ENCODE data around the gene SFSWAP.
"Not testable (repeated sequence)": the region's sequence is repeated elsewhere in the genome, so short reads cannot be mapped to it uniquely, and the experiment has no call there.

Gene SFSWAP

DNA sequence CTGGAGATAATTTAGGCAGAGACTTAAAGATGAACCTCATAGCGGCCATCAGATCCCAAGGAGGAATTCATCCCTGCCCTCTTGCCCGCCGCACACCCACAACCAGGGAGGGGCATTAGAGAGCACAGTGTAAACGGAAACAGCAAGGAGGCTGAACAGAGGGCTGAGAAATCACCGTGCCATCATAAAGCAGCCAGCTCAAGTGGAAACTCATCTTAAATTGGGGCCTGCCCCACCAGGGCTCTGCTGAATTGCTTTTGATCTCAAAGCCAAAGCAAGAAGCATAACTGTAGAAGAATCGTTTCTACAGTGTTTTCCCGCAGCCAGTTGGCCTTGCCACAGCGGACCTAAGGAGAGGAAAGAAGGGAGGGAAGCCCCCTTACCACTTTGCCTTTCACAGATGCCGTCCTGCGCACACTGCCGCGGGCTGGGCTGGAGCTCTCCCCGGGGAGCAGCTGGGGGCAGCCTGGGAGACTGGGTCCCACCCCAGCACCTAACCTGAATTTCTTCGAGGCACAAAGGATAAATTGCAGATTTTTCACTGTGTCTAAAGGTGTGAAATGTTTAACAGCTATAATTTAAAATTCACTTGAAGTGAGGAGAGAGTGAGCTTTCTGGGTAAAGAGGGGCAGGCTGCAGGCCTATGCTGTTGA lies 65.5 kb downstream of the SFSWAP start:
- H3K9me3 ChIP-seq (ENCODE audit: control insufficient read depth, insufficient read depth, low read length), result no peaks in the 10 kb centered on the region
- no peak overlapping the region for H3K27ac ChIP-seq (ENCODE audit: low read length)
- peaks cover 5% of the 10 kb centered on the region for H3K36me3 ChIP-seq (ENCODE audit: control insufficient read depth, insufficient read depth, low read length)
- no peaks in the 10 kb centered on the region for H3K27me3 ChIP-seq (ENCODE audit: control insufficient read depth, insufficient read depth, low read length)
- H3K4me1 ChIP-seq (ENCODE audit: control insufficient read depth, insufficient read depth, low read length), result peaks cover 2% of the 10 kb centered on the region; the same call in 1 of the 2 replicates
- DNase-seq (ENCODE audit: low read depth, low spot score), result no peak
- WGBS (ENCODE audit: insufficient coverage, insufficient read length), result no CpG with 5 or more reads among the region's 14 CpGs
- no peak overlapping the region for H3K4me3 ChIP-seq (ENCODE audit: low read length)

DNA sequence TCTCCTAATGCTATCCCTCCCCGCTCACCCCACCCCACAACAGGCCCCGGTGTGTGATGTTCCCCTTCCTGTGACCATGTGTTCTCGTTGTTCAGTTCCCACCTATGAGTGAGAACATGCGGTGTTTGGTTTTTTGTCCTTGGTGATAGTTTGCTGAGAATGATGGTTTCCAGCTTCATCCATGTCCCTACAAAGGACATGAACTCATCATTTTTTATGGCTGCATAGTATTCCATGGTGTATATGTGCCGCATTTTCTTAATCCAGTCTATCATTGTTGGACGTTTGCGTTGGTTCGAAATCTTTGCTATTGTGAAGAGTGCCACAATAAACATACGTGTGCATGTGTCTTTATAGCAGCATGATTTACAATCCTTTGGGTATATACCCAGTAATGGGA lies 66.4 kb downstream of the SFSWAP start:
- H3K4me3 ChIP-seq (ENCODE audit: low read length); H3K36me3 ChIP-seq (ENCODE audit: control insufficient read depth, insufficient read depth, low read length); H3K4me1 ChIP-seq (ENCODE audit: control insufficient read depth, insufficient read depth, low read length); H3K27ac ChIP-seq (ENCODE audit: low read length); H3K27me3 ChIP-seq (ENCODE audit: control insufficient read depth, insufficient read depth, low read length); DNase-seq (ENCODE audit: low read depth, low spot score); H3K9me3 ChIP-seq (ENCODE audit: control insufficient read depth, insufficient read depth, low read length): not testable (repeated sequence)
- no CpG with 5 or more reads among the region's 9 CpGs for WGBS (ENCODE audit: insufficient coverage, insufficient read length)

DNA sequence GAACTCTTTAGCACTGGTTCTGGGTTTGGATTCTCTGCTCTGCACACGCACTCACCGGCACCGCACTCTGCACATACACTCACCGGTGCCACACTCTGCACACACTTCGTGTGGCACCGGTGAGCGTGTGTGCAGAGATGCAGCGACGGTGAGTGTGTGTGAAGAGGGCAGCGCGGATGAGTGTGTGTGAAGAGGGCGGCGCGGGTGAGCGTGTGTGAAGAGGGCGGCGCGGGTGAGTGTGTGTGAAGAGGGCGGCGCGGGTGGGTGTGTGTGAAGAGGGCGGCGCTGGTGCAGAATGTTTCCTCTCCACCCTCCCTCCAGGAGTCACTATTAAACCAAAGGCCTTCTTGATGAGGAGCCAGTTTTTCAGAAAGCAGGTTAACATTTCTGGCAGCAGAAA lies 68.1 kb downstream of the SFSWAP start:
- Histone ChIP-seq H3K9me3 (ENCODE audit: control insufficient read depth, insufficient read depth, low read length) (no peaks in the 10 kb centered on the region), H3K27ac (ENCODE audit: low read length) (no peak overlapping the region), H3K4me1 (ENCODE audit: control insufficient read depth, insufficient read depth, low read length) (peaks cover 2% of the 10 kb centered on the region; the same call in 1 of the 2 replicates), H3K36me3 (ENCODE audit: control insufficient read depth, insufficient read depth, low read length) (peaks cover 5% of the 10 kb centered on the region), H3K4me3 (ENCODE audit: low read length) (no peak overlapping the region), H3K27me3 (ENCODE audit: control insufficient read depth, insufficient read depth, low read length) (no peaks in the 10 kb centered on the region)
- DNase-seq (ENCODE audit: low read depth, low spot score), result no peak
- WGBS (ENCODE audit: insufficient coverage, insufficient read length), result 100% methylated on average over 6 of the region's 23 CpGs

DNA sequence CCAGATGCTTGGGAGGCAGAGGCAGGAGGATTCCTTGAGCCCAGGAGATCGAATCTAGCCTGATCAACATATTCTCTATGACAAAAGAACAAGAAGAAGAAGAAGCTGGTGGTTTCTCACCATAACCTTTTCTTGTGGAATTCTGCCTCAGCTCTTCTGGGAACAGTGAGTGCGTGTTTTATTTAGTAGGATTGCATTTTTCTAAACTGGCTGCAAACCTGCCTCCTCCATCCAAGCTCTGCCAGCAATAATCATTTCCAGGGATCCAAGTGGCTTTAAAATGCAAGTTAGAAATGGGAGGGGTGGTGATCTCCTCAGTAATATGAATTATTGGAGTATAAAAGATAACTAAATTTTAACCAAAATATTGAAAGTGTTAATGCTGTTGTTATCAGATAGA lies 71.2 kb downstream of the SFSWAP start:
- DNase-seq (ENCODE audit: low read depth, low spot score), result no peak
- Histone ChIP-seq H3K36me3 (ENCODE audit: control insufficient read depth, insufficient read depth, low read length) (peaks cover 5% of the 10 kb centered on the region), H3K4me3 (ENCODE audit: low read length) (no peak overlapping the region), H3K9me3 (ENCODE audit: control insufficient read depth, insufficient read depth, low read length) (no peaks in the 10 kb centered on the region), H3K27ac (ENCODE audit: low read length) (no peak overlapping the region), H3K4me1 (ENCODE audit: control insufficient read depth, insufficient read depth, low read length) (peaks cover 4% of the 10 kb centered on the region), H3K27me3 (ENCODE audit: control insufficient read depth, insufficient read depth, low read length) (no peaks in the 10 kb centered on the region)
- WGBS (ENCODE audit: insufficient coverage, insufficient read length), result no CpG with 5 or more reads among the region's 2 CpGs

DNA sequence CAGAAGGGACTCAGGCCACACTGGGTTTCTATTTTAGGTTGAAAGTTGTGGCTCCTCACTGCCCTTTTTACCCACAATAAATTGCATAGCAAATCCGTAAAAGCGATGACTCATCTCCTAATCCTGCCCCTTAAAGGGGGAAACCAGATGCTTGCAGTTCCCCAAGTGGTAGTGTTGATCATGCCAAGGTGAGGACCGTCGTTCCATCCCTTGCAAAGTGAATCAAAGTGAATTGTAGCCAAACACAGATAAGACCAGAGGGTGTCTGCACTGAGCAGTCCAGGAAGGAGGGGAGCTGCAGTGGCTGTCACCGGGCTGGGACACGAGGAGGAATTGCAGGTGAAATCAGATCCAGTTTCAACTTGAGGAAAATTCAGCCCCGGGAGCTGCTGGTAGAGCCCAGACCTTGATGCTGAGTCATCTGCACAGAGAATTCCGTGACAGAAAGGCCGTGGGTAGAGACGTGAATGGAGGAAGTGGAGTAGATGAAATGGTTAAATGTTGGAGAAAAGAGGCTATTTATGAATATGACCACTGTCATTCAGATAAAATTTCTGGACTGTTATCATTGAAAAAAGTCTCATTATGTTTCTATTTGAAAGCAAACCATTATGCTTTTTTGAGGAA lies 73.1 kb downstream of the SFSWAP start:
- no peaks in the 10 kb centered on the region for H3K9me3 ChIP-seq (ENCODE audit: control insufficient read depth, insufficient read depth, low read length)
- no peak overlapping the region for H3K4me3 ChIP-seq (ENCODE audit: low read length)
- DNase-seq (ENCODE audit: low read depth, low spot score), result no peak
- peaks cover 5% of the 10 kb centered on the region for H3K36me3 ChIP-seq (ENCODE audit: control insufficient read depth, insufficient read depth, low read length)
- WGBS (ENCODE audit: insufficient coverage, insufficient read length), result 100% methylated on average over 2 of the region's 10 CpGs
- H3K27me3 ChIP-seq (ENCODE audit: control insufficient read depth, insufficient read depth, low read length), result no peaks in the 10 kb centered on the region
- no peak overlapping the region for H3K27ac ChIP-seq (ENCODE audit: low read length)
- peaks cover 4% of the 10 kb centered on the region for H3K4me1 ChIP-seq (ENCODE audit: control insufficient read depth, insufficient read depth, low read length)

DNA sequence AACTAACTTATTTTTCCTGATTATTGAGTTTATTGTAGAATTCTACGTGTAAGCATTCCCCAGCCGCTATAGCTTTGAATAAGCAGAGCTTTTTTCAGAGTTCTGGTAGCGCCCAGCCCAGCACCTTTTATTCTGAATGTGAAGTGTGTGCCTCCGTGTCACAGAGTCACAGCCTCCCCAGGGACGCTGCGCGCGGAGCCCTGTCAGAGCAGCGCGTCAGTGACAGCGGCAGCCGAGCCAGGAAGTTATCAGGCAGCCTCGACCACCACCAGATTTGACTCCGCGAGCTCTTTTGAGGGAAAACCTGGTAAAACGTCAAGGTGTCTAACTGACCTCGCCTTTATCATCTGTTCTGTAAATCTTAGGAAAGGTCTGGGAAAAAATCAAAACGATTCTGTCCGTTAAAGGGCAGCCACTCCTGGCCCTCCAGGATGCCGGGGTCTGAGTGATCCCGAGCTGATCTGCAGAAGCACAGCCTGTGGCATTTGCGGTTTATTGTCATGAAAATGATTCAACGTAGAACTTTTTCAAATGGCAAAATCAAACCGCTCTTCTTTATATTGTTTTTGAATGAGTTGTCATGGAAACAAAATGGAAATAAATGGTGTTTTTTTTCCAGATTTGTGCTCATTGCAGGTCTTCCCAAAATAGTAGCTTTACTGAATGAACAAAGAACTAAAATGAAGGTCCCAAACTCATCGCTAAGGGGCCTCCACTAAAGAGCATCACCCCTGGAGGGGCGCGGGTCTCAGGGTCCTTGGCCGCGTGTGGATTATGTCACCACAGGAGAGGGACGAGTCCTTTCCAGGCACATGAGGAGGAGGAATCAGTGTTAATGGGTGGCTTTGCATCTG lies 74.2 kb downstream of the SFSWAP start:
- Histone ChIP-seq H3K27me3 (ENCODE audit: control insufficient read depth, insufficient read depth, low read length) (no peaks in the 10 kb centered on the region), H3K4me1 (ENCODE audit: control insufficient read depth, insufficient read depth, low read length) (peaks cover 4% of the 10 kb centered on the region), H3K36me3 (ENCODE audit: control insufficient read depth, insufficient read depth, low read length) (peaks cover 4% of the 10 kb centered on the region), H3K27ac (ENCODE audit: low read length) (no peak overlapping the region), H3K4me3 (ENCODE audit: low read length) (no peak overlapping the region), H3K9me3 (ENCODE audit: control insufficient read depth, insufficient read depth, low read length) (no peaks in the 10 kb centered on the region)
- WGBS (ENCODE audit: insufficient coverage, insufficient read length), result no CpG with 5 or more reads among the region's 30 CpGs
- no peak for DNase-seq (ENCODE audit: low read depth, low spot score)

DNA sequence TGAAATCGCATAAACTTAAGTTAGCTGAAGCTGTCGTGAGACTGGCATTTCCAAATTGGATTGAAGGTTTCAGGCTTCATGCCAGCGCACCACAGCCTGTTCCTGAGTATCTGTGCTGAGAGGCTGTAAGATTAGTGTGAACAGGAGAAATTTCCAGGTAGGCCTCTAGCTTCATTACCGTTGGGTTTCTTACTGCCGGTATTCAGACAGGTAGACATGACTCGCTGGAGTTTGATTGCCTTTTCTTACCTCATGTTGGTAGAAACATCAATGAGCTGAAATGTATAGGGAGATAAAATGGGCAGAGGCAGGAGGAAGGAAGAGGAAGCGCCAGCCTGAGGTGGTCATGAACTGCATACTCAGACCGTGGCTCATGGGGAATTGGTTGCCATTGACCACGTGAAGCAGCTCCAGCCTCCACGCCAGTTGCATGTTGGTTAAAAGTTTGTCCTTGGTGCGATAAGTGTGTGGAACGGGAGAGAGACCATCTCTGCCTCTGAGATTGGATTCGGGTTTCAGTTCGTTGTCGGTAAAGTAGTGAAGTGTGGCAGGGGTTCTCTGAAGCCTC lies 75.0 kb downstream of the SFSWAP start:
- Histone ChIP-seq H3K9me3 (ENCODE audit: control insufficient read depth, insufficient read depth, low read length) (no peaks in the 10 kb centered on the region), H3K4me3 (ENCODE audit: low read length) (no peak overlapping the region), H3K27me3 (ENCODE audit: control insufficient read depth, insufficient read depth, low read length) (no peaks in the 10 kb centered on the region), H3K27ac (ENCODE audit: low read length) (no peak overlapping the region), H3K36me3 (ENCODE audit: control insufficient read depth, insufficient read depth, low read length) (peaks cover 4% of the 10 kb centered on the region; the same call in 1 of the 2 replicates), H3K4me1 (ENCODE audit: control insufficient read depth, insufficient read depth, low read length) (peaks cover 4% of the 10 kb centered on the region)
- no CpG with 5 or more reads among the region's 15 CpGs for WGBS (ENCODE audit: insufficient coverage, insufficient read length)
- no peak for DNase-seq (ENCODE audit: low read depth, low spot score)

DNA sequence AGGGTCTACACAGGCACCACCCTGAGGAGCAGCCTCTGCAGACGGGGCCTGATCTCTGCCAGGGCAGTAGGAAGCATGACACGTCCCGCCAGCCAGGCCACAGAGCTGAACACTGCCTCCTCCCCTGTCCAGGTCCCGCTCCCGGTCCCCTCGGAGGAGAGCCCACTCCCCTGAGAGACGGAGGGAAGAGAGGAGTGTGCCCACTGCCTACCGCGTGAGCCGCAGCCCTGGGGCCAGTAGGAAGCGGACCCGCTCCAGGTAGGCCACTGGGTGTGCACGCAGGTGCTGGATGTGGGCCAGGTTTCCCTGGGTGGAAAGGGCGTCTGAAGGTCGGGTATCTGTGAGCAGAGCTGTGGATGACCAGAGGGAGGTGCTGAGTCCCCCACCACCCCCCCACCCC lies 75.4 kb downstream of the SFSWAP start:
- Histone ChIP-seq H3K9me3 (ENCODE audit: control insufficient read depth, insufficient read depth, low read length) (no peaks in the 10 kb centered on the region), H3K27me3 (ENCODE audit: control insufficient read depth, insufficient read depth, low read length) (no peaks in the 10 kb centered on the region), H3K4me1 (ENCODE audit: control insufficient read depth, insufficient read depth, low read length) (peaks cover 4% of the 10 kb centered on the region), H3K4me3 (ENCODE audit: low read length) (no peak overlapping the region), H3K36me3 (ENCODE audit: control insufficient read depth, insufficient read depth, low read length) (peaks cover 4% of the 10 kb centered on the region; the same call in 1 of the 2 replicates), H3K27ac (ENCODE audit: low read length) (no peak overlapping the region)
- no CpG with 5 or more reads among the region's 15 CpGs for WGBS (ENCODE audit: insufficient coverage, insufficient read length)
- DNase-seq (ENCODE audit: low read depth, low spot score), result no peak

DNA sequence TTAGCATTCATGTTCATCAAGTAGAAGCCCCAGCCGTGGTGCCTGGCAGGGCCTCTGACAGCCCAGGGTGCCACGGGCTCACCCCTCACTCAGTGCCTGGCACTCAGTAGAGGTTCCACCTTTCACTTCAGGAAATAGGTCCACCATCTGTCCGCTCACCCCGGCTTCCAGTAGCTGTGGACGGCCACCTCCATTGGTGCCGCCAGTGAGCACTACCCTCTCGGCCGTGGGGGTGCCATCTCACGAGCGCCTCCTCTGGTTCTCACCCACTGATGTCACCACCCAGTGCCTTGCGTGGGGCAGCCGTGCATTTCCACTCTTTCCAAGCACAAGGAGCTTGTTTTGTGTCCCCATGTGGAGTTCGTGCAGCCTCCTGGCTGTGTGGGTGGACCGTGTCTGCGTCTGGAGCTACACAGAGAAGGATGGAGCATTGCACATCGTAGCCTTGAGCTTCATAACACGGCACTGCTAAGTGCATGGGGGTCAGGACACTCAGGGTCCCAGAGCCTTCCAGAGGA lies 76.3 kb downstream of the SFSWAP start:
- no peaks in the 10 kb centered on the region for H3K27me3 ChIP-seq (ENCODE audit: control insufficient read depth, insufficient read depth, low read length)
- H3K4me3 ChIP-seq (ENCODE audit: low read length), result no peak overlapping the region
- H3K36me3 ChIP-seq (ENCODE audit: control insufficient read depth, insufficient read depth, low read length), result peaks cover 7% of the 10 kb centered on the region; the same call in 1 of the 2 replicates
- peaks cover 4% of the 10 kb centered on the region for H3K4me1 ChIP-seq (ENCODE audit: control insufficient read depth, insufficient read depth, low read length)
- no CpG with 5 or more reads among the region's 17 CpGs for WGBS (ENCODE audit: insufficient coverage, insufficient read length)
- no peak for DNase-seq (ENCODE audit: low read depth, low spot score)
- H3K27ac ChIP-seq (ENCODE audit: low read length), result no peak overlapping the region
- no peaks in the 10 kb centered on the region for H3K9me3 ChIP-seq (ENCODE audit: control insufficient read depth, insufficient read depth, low read length)

DNA sequence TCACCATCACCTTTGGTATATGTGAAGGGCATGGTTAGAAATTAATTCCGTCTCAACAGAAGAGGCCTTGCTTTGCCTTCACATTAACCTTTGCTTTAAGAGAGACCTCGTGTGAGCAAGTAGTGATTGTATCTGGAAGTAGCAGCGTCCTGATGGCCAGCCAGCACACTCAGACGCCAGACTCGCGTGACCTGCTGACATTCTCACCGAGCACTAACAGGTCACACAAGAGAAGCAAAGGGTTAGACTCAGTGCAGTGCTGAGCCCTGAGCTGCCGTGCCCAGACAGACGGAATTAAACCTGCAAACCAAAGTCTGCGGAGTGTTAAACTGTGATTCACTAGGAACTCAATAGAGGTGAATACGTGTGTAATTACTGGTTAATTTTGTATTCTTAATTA lies 77.2 kb downstream of the SFSWAP start:
- DNase-seq (ENCODE audit: low read depth, low spot score), result no peak
- Histone ChIP-seq H3K36me3 (ENCODE audit: control insufficient read depth, insufficient read depth, low read length) (peaks cover 7% of the 10 kb centered on the region; the same call in 1 of the 2 replicates), H3K4me3 (ENCODE audit: low read length) (no peak overlapping the region), H3K4me1 (ENCODE audit: control insufficient read depth, insufficient read depth, low read length) (peaks cover 4% of the 10 kb centered on the region), H3K27me3 (ENCODE audit: control insufficient read depth, insufficient read depth, low read length) (no peaks in the 10 kb centered on the region), H3K27ac (ENCODE audit: low read length) (no peak overlapping the region), H3K9me3 (ENCODE audit: control insufficient read depth, insufficient read depth, low read length) (no peaks in the 10 kb centered on the region)
- WGBS (ENCODE audit: insufficient coverage, insufficient read length), result no CpG with 5 or more reads among the region's 11 CpGs
